A673 (cell line): Measurements from ENCODE around the gene MACROH2A1. TPM values are rescaled to one million over a fixed set of nuclear protein-coding genes. Genes with fewer than 3 reads are reported as not detected.

Experiments
- BruUV-seq: library from RNA; stranded (reverse); fragments of 400-500 nt; replicated peaks from 2 replicates; lab custom pipeline; 2021; lab: Mats Ljungman, UMichigan
- CTCF ChIA-PET: fragments of 300-600 bp; sonication (Branson Sonifier 250); formaldehyde crosslinking; loops from one replicate; lab custom pipeline; 2022; ENCODE audit warnings: antibody characterized with exemption; lab: Charles Lee
- POLR2A ChIA-PET: fragments of 300-600 bp; sonication (Branson Sonifier 250); formaldehyde crosslinking; loops from one replicate; lab custom pipeline; 2022; ENCODE audit warnings: antibody characterized with exemption; ENCODE audit not compliant: low non-redundant PET; lab: Charles Lee
- DNase-seq: peaks from one replicate; pipeline ENCODE4 v3.0.0-alpha.2; 2015; ENCODE audit warnings: low spot score
- H3K27ac ChIP-seq: fragments of 200-600 bp; sonication (generic); 2 replicates; pipeline ENCODE4 v1.5.1; 2016; ENCODE audit warnings: mixed run types, low read depth, mild to moderate bottlenecking, mixed read lengths, antibody characterized with exemption, low read length; ENCODE audit not compliant: poor library complexity, severe bottlenecking
- H3K27me3 ChIP-seq: fragments of 200-600 bp; sonication (generic); replicated peaks from 2 replicates; pipeline ENCODE4 v1.6.1; 2017; ENCODE audit warnings: mixed run types, low read depth, mild to moderate bottlenecking, mixed read lengths, antibody characterized with exemption, low read length; ENCODE audit not compliant: insufficient read depth, poor library complexity
- H3K36me3 ChIP-seq: fragments of 200-600 bp; sonication (generic); 2 replicates; pipeline ENCODE4 v1.6.1; 2016; ENCODE audit warnings: mixed run types, mild to moderate bottlenecking, mixed read lengths, antibody characterized with exemption, low read length; ENCODE audit not compliant: insufficient read depth, poor library complexity, severe bottlenecking
- H3K4me1 ChIP-seq: fragments of 200-600 bp; sonication (generic); 2 replicates; pipeline ENCODE4 v1.6.1; 2017; ENCODE audit warnings: mixed run types, mild to moderate bottlenecking, mixed read lengths, antibody characterized with exemption, low read length; ENCODE audit not compliant: insufficient read depth, poor library complexity, severe bottlenecking
- H3K4me3 ChIP-seq: fragments of 200-600 bp; sonication (generic); 2 replicates; pipeline ENCODE4 v1.5.1; 2016; ENCODE audit warnings: low read depth, mixed run types, mild to moderate bottlenecking, mixed read lengths, low read length; ENCODE audit not compliant: poor library complexity, severe bottlenecking
- H3K9me3 ChIP-seq: fragments of 200-600 bp; sonication (generic); 2 replicates; pipeline ENCODE4 v1.6.1; 2016; ENCODE audit warnings: mixed run types, low read depth, mild to moderate bottlenecking, mixed read lengths, antibody characterized with exemption, low read length; ENCODE audit not compliant: poor library complexity, severe bottlenecking
- CTCF ChIP-seq: fragments of 300-800, 200-600 bp; sonication (generic); conservative IDR thresholded peaks from 2 replicates; pipeline ENCODE4 v1.5.1; 2017; ENCODE audit warnings: low read depth, mild to moderate bottlenecking, antibody characterized with exemption, low read length, moderate library complexity, mixed read lengths
- EZH2 ChIP-seq: fragments of 200-600 bp; sonication (generic); IDR thresholded peaks from 2 replicates; pipeline ENCODE4 v1.6.1; 2017; ENCODE audit warnings: borderline replicate concordance, low read depth, mild to moderate bottlenecking, mixed read lengths, antibody characterized with exemption, low read length; ENCODE audit not compliant: poor library complexity, severe bottlenecking
- intact Hi-C: fragments of 100-400 bp; cut with micrococcal nuclease; formaldehyde crosslinking; loops from one replicate; pipeline ENCODE4 v1.10.0; 2022; ENCODE audit not compliant: unreplicated experiment
- total RNA-seq: library from RNA; stranded (reverse); gene quantifications from 2 replicates; pipeline ENCODE4 v1.2.3, GENCODE V29; 2021

The MACROH2A1 gene
- total RNA-seq, 1 experiment from 2014 or later: 264 TPM

- Histone ChIP-seq H3K27ac (no peak overlapping the region), H3K4me3 (no peak overlapping the region), H3K4me1 (no peaks in the 10 kb centered on the region), H3K27me3 (peaks cover 4% of the 10 kb centered on the region), H3K36me3 (no peaks in the 10 kb centered on the region), H3K9me3 (no peaks in the 10 kb centered on the region)
- POLR2A ChIA-PET: no interaction called here
- BruUV-seq: no TSS peak
- TF ChIP-seq CTCF: no peak
- CTCF ChIA-PET: no interaction called here
- intact Hi-C loops: no loop called here
- DNase-seq: no peak
Measured at GRCh38 chr5:135440916-135441315, 41.9 kb upstream of the MACROH2A1 start.

GRCh38 chr5:135439231-135440205 lies 40.5 kb upstream of the MACROH2A1 start:
- CTCF ChIA-PET: interaction anchor here (0.5 kb wide), 1 partner anchor 835 kb away, joined by 3 read pairs; no protein-coding TSS in a partner anchor
- Histone ChIP-seq H3K4me1 (no peaks in the 10 kb centered on the region), H3K27me3 (peaks cover 5% of the 10 kb centered on the region), H3K36me3 (no peaks in the 10 kb centered on the region), H3K4me3 (no peak overlapping the region), H3K9me3 (no peaks in the 10 kb centered on the region), H3K27ac (no peak overlapping the region)
- BruUV-seq: no TSS peak
- DNase-seq: no peak
- no peak for TF ChIP-seq EZH2
- TF ChIP-seq CTCF: no peak
- intact Hi-C loops: no loop called here
- POLR2A ChIA-PET: no interaction called here

GRCh38 chr5:135438636-135439221 lies 39.7 kb upstream of the MACROH2A1 start:
- TF ChIP-seq EZH2 (no peak), CTCF (no peak)
- peaks cover 5% of the 10 kb centered on the region for H3K27me3 ChIP-seq
- H3K36me3 ChIP-seq: no peaks in the 10 kb centered on the region
- no TSS peak for BruUV-seq
- H3K4me3 ChIP-seq: no peak overlapping the region
- no peak for DNase-seq
- intact Hi-C loops: no loop called here
- no peaks in the 10 kb centered on the region for H3K9me3 ChIP-seq
- H3K27ac ChIP-seq: no peak overlapping the region
- POLR2A ChIA-PET: no interaction called here
- H3K4me1 ChIP-seq: no peaks in the 10 kb centered on the region
- CTCF ChIA-PET: interaction anchor here (0.5 kb wide), 1 partner anchor 836 kb away, joined by 3 read pairs; no protein-coding TSS in a partner anchor
